NB4 (cell line): ENCODE measurements around the gene PLEKHD1.
A peak's percentile ranks its signal among the peaks of the same experiment; 100 is the strongest.

Experiments
- DNase-seq: peaks from one replicate; pipeline ENCODE4 v3.0.0; 2010; ENCODE audit warnings: low read depth
- H3K4me3 ChIP-seq: one replicate; pipeline ENCODE4 v1.5.1; 2011; ENCODE audit warnings: mild to moderate bottlenecking, low read depth, low read length, moderate library complexity
- MYC ChIP-seq: IDR thresholded peaks from 2 replicates; pipeline ENCODE4 v1.6.1; 2011; ENCODE audit warnings: low read depth, low read length
- POLR2A ChIP-seq: IDR thresholded peaks from 2 replicates; pipeline ENCODE4 v1.6.1; 2011; ENCODE audit warnings: mild to moderate bottlenecking; ENCODE audit not compliant: insufficient read length; ENCODE audit errors: extremely low read depth
- TF ChIP-seq, protein P1 (sequence below): IDR thresholded peaks from one replicate; pipeline ENCODE4 v1.5.1; 2012; ENCODE audit warnings: low read depth, low read length
- TF ChIP-seq, protein P2 (sequence below): IDR thresholded peaks from 2 replicates; pipeline ENCODE4 v1.6.1; 2011; ENCODE audit warnings: low read depth, low read length

PLEKHD1 gene

DNA sequence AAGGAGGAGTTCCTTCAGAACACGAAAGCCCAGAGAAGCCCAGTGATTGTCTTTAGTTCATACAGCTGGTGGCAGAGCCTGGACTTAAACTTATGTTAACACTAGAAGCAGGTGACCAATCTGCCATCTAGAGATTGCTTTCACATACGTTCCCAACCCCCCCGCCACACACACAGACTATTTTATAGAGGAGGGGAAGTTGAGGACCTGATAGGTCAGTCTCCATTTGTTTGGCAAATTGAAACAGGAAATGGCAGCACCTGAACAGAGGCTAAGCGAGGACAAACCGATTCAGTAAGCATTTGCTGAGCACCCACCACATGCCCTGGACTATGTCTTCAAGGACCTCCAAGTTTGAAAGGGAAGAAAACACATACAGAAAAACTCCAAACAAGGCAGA is 4.8 kb upstream of the PLEKHD1 start:
- no peak overlapping the region for H3K4me3 ChIP-seq
- no peak for DNase-seq
- TF ChIP-seq, protein P1, sequence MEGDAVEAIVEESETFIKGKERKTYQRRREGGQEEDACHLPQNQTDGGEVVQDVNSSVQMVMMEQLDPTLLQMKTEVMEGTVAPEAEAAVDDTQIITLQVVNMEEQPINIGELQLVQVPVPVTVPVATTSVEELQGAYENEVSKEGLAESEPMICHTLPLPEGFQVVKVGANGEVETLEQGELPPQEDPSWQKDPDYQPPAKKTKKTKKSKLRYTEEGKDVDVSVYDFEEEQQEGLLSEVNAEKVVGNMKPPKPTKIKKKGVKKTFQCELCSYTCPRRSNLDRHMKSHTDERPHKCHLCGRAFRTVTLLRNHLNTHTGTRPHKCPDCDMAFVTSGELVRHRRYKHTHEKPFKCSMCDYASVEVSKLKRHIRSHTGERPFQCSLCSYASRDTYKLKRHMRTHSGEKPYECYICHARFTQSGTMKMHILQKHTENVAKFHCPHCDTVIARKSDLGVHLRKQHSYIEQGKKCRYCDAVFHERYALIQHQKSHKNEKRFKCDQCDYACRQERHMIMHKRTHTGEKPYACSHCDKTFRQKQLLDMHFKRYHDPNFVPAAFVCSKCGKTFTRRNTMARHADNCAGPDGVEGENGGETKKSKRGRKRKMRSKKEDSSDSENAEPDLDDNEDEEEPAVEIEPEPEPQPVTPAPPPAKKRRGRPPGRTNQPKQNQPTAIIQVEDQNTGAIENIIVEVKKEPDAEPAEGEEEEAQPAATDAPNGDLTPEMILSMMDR = no peak
- TF ChIP-seq MYC = no peak
- TF ChIP-seq, protein P2, sequence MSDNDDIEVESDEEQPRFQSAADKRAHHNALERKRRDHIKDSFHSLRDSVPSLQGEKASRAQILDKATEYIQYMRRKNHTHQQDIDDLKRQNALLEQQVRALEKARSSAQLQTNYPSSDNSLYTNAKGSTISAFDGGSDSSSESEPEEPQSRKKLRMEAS = no peak
- TF ChIP-seq POLR2A = no peak

DNA sequence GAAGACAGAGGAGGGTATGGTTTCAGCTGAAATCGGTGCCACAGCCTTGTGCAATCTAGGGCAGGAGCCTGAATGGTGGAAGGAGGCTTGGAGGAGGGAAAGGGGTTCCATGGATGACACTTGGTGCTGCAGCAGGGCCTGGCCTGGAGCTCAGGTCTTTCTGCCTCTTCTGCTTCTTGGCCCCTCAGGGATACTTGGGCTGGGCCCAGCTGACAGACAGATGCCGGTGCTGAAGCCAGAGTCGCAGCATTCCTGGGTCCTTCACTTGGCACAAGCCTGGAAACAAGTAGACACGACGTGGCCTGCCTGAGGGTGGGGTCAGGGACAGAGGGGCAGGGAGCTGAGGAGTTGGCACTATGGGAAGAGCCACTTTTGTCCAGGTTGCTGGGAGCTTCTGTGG is 4.4 kb upstream of the PLEKHD1 start:
- DNase-seq = no peak
- TF ChIP-seq, protein P1 = no peak
- TF ChIP-seq, protein P2 = no peak
- TF ChIP-seq POLR2A (no peak), MYC (no peak)
- no peak overlapping the region for H3K4me3 ChIP-seq

DNA sequence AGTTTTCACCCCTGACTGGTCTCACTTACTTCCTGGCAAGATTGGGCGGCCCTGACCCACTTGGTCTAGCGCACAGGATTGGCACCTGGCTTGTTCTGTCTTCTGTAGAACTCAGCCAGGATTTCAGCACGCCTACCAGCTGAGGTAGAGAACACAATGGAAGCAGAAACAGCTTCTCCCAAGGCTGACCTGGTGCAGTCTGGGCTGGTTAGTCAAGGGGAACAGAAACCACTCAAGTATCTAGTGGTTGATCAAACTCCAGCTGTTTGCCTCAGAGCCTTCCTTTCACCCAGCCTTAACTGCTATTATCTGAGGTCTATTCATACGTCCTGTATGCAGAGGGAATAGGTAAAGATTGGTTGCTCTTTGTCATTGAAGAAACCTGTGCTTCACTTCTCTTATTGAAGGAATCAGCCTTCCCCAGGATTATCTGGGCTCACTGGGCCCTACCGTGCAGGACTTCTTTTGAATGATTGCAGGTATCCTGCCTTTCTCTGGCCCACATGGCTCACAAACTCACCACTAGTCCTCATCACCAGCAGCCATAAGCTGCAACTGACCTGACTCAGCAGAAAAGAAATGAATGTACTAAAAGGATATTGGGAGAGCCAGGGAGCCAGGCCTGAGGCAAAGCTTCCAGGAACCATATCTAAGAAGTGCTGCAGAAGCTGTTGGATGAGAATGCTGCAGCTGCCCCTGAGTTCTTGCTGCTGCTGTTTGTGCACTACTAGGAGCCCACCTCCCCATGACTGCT is 2.5 kb upstream of the PLEKHD1 start:
- no peak overlapping the region for H3K4me3 ChIP-seq
- peak; percentile 16 for DNase-seq
- no peak for TF ChIP-seq POLR2A
- TF ChIP-seq, protein P1 = no peak
- TF ChIP-seq, protein P2 = no peak
- TF ChIP-seq MYC = no peak

DNA sequence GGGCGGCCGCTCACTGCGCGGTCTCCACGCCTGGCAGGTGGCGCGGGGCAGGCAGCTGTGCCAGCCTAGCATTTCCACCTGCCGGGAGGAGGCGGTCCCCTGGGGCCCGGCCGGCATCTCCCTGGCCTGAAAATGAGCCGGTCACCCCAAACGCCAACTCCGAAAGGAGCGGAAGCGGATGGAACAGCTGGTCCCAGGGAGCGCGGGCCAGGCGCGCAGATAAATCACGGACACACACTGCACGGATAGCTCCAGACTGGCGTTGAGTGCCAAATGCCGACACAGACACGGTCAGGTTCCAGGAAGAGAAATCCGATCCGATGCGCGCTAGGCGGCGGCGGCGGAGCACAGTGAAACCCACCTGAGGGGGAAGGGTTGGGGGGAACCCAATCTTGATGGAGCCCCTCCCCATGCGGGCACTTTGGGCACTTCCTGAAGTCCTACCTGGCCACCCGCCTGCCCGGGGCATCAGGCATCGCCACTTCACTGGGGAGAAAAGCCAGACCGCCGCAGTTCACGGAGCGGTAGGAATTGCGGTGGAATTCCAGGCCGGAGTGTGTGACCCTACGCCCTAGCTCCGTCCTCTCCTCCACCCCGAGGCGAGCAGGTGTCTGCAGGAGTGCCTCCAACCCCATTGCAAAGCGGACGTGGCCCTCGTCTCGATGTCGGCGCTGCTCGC is 624 bp upstream of the PLEKHD1 start:
- DNase-seq = no peak
- no peak overlapping the region for H3K4me3 ChIP-seq

DNA sequence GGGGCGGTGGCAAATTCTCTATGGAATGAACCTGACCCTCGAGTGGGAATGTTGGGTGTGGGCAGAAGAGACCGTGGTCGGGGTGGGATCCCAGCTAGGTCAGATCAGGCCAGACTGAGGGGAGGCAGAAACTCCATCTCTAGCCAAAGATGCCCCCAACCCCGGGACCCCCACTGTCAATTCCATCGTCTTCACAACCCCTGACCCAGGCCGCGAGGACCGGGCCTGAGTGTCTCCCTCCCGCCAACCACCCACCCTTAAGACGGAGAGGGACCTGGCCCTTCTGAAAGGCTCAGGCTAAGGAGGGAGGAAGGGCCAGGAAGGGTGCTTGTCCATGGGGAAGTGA is 760 bp downstream of the PLEKHD1 start:
- TF ChIP-seq MYC (no peak), POLR2A (no peak)
- TF ChIP-seq, protein P1 = no peak
- TF ChIP-seq, protein P2 = no peak
- no peak overlapping the region for H3K4me3 ChIP-seq
- DNase-seq = no peak

More for the DNA sequence above, 624 bp upstream of the PLEKHD1 start:
- TF ChIP-seq, protein P1 = no peak
- TF ChIP-seq, protein P2 = no peak
